HG03175 (cell line): ENCODE measurements around the gene HDAC9.
"Not testable (repeated sequence)": the region's sequence is repeated elsewhere in the genome, so short reads cannot be mapped to it uniquely, and the experiment has no call there.

ENCODE experiments used
- ATAC-seq: cut with Tn5 transposase; IDR thresholded peaks from one replicate; pipeline ENCODE4 v1.9.1; 2021; ENCODE audit warnings: mild to moderate bottlenecking, moderate library complexity; ENCODE audit not compliant: unreplicated experiment

The HDAC9 gene

GRCh38 chr7:18702071-18702829 is 206.7 kb downstream of the HDAC9 start:
- ATAC-seq, result no peak

- no peak for ATAC-seq
Observed at GRCh38 chr7:18703685-18704084, 208.1 kb downstream of the HDAC9 start.

GRCh38 chr7:18706670-18707069 is 211.1 kb downstream of the HDAC9 start:
- no peak for ATAC-seq

GRCh38 chr7:18708204-18708603 is 212.7 kb downstream of the HDAC9 start:
- no peak for ATAC-seq

- ATAC-seq, result no peak
Observed at GRCh38 chr7:18715988-18716387, 220.4 kb downstream of the HDAC9 start.

GRCh38 chr7:18721429-18721828 is 225.9 kb downstream of the HDAC9 start:
- ATAC-seq, result no peak

GRCh38 chr7:18724318-18724717 is 228.8 kb downstream of the HDAC9 start:
- ATAC-seq, result no peak

- ATAC-seq, result no peak
Observed at GRCh38 chr7:18727115-18727870, 231.7 kb downstream of the HDAC9 start.

- not testable (repeated sequence) for ATAC-seq
Observed at GRCh38 chr7:18736012-18736411, 240.5 kb downstream of the HDAC9 start.

GRCh38 chr7:18740579-18740988 is 245.0 kb downstream of the HDAC9 start:
- peak; percentile 81 for ATAC-seq

GRCh38 chr7:18753972-18754610 is 258.5 kb downstream of the HDAC9 start:
- ATAC-seq, result no peak

- ATAC-seq, result no peak
Observed at GRCh38 chr7:18754766-18755165, 259.2 kb downstream of the HDAC9 start.

GRCh38 chr7:18755793-18756192 is 260.2 kb downstream of the HDAC9 start:
- no peak for ATAC-seq

- ATAC-seq, result no peak
Observed at GRCh38 chr7:18756378-18757050, 261.0 kb downstream of the HDAC9 start.

- no peak for ATAC-seq
Observed at GRCh38 chr7:18760046-18760445, 264.5 kb downstream of the HDAC9 start.

- ATAC-seq, result no peak
Observed at GRCh38 chr7:18760631-18761445, 265.3 kb downstream of the HDAC9 start.

GRCh38 chr7:18762189-18762588 is 266.6 kb downstream of the HDAC9 start:
- no peak for ATAC-seq

GRCh38 chr7:18768256-18768655 is 272.7 kb downstream of the HDAC9 start:
- ATAC-seq, result no peak

GRCh38 chr7:18770154-18770811 is 274.7 kb downstream of the HDAC9 start:
- no peak for ATAC-seq

- no peak for ATAC-seq
Observed at GRCh38 chr7:18770822-18771221, 275.3 kb downstream of the HDAC9 start.
